ENCODE results near the gene ELN. TPM values are rescaled to one million over a fixed set of nuclear protein-coding genes. Genes with fewer than 3 reads are reported as not detected.
"Not testable (repeated sequence)": the region's sequence is repeated elsewhere in the genome, so short reads cannot be mapped to it uniquely, and the experiment has no call there.

ELN gene
- total RNA-seq, 3 donors from 2014 or later: 25.9 to 134 (median 31.8) TPM

DNA sequence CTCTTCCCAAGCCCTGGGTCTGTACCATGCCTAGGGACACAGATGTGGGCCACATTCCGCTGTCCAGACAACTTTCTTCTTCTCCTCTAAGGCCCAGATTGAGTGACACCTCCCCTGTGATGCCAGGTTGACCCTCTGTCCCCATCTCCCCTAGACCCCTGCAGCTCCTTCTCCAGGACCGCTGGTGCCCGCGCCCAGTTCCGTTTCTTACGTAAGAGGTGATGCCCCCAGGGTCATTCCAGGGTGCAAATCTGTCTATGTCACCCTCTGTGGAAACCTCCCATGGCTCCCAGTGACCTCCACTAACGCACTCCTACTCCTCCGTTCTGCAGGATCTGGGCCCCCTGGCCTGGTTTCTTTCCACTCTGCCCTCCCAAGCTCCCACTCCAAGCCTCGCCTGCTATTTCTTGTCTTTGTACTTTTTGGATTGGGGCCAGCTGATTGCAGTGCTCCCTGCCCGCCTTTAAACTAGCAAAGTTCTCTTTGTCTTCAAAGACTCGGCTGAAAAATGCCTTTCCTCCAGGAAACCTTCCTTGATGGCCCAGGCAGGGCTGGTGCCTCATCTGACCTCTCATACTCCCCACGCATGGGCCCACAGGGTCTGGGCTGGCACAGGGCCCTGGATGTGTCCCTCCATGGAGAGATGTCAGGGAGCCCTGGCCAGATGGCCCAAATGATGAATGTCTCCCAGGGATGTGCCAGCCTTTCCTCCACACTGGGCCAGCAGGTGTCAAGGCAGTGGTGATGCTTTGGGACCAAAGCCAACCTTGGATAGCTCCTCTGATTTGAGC, 21.3 kb upstream of the ELN start:
- TF ChIP-seq POLR2AphosphoS5 (IDR thresholded peaks at IDR 0.05) (no peak), POLR2A (IDR thresholded peaks at IDR 0.05) (no peak)
- TF ChIP-seq, protein P1, sequence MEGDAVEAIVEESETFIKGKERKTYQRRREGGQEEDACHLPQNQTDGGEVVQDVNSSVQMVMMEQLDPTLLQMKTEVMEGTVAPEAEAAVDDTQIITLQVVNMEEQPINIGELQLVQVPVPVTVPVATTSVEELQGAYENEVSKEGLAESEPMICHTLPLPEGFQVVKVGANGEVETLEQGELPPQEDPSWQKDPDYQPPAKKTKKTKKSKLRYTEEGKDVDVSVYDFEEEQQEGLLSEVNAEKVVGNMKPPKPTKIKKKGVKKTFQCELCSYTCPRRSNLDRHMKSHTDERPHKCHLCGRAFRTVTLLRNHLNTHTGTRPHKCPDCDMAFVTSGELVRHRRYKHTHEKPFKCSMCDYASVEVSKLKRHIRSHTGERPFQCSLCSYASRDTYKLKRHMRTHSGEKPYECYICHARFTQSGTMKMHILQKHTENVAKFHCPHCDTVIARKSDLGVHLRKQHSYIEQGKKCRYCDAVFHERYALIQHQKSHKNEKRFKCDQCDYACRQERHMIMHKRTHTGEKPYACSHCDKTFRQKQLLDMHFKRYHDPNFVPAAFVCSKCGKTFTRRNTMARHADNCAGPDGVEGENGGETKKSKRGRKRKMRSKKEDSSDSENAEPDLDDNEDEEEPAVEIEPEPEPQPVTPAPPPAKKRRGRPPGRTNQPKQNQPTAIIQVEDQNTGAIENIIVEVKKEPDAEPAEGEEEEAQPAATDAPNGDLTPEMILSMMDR (IDR thresholded peaks at IDR 0.05): no peak
- Histone ChIP-seq H3K4me1 (no peaks in the 10 kb centered on the region), H3K9me3 (no peaks in the 10 kb centered on the region), H3K36me3 (no peaks in the 10 kb centered on the region), H3K27me3 (no peaks in the 10 kb centered on the region), H3K27ac (no peak overlapping the region), H3K4me3 (no peak overlapping the region)
- intact Hi-C loops (cut with DNase I; ENCODE audit: low total_unique reads): no loop called here
- DNase-seq (ENCODE audit: low spot score in 2 of 2): no peak

DNA sequence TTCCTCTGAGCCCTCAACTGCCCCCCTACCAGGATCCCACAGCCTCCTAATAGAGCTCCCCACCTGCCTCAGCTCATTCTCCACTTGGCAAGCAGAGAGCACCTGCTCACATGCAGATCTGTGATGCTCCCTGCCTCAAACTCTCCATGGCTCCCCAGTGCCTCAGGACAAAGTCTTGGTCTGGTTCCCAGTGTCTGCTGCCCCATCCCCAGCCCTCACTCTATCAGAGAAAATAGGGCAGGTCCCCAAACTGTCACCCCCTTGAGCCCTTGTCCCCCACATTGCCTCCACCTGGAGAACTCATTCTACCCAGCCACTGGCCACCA, 20.8 kb upstream of the ELN start:
- Histone ChIP-seq H3K27ac (no peak overlapping the region), H3K4me1 (no peaks in the 10 kb centered on the region), H3K9me3 (no peaks in the 10 kb centered on the region), H3K4me3 (no peak overlapping the region), H3K27me3 (no peaks in the 10 kb centered on the region), H3K36me3 (no peaks in the 10 kb centered on the region)
- TF ChIP-seq POLR2AphosphoS5 (IDR thresholded peaks at IDR 0.05): no peak
- DNase-seq (ENCODE audit: low spot score in 2 of 2): no peak
- intact Hi-C loops (cut with DNase I; ENCODE audit: low total_unique reads): no loop called here

DNA sequence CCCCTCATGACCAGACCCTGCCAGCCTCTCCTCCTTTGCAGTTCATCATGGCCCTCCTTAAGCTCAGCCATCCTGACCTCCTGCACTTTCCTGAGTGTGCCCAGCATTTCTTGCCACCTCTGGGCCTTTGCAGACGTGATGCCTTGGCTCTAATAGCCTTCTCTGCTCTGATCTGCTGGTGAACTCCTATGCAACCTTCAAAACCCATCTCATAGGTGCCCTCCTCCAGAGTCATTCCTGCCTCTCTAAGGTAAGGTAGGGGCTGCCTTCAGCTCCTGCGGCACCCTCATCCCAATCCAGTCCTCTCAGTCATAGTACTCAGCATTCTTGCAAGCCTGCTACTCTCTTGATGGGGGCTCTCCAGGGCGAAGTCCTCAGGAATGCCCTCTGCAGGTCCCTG, 19.3 kb upstream of the ELN start:
- no peak for DNase-seq (ENCODE audit: low spot score in 2 of 2)
- TF ChIP-seq POLR2AphosphoS5 (IDR thresholded peaks at IDR 0.05) (no peak), POLR2A (IDR thresholded peaks at IDR 0.05) (no peak)
- TF ChIP-seq, protein P1 (IDR thresholded peaks at IDR 0.05): no peak
- Histone ChIP-seq H3K4me3 (no peak overlapping the region), H3K4me1 (no peaks in the 10 kb centered on the region), H3K36me3 (no peaks in the 10 kb centered on the region), H3K9me3 (no peaks in the 10 kb centered on the region), H3K27ac (no peak overlapping the region), H3K27me3 (no peaks in the 10 kb centered on the region)
- intact Hi-C loops (cut with DNase I; ENCODE audit: low total_unique reads): no loop called here

DNA sequence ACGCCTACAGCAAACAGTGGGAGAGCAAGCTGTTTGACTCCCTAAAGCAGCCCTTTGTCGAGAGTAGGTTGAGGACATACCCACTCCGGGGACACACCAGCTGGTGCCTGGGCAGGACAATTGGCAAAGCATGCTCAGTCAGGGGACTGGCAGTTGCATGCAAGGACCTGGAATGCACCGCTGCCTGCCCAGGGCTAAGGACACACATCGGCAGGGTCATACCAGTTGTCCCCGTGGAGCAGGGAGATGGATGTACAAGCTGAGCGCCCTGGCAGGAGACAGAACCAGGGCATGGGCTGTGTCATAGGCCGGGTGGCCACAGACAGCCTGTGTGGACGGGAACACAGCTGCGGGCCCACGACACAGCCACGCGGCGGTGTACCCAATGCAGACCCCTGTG, 18.3 kb upstream of the ELN start:
- TF ChIP-seq POLR2AphosphoS5 (IDR thresholded peaks at IDR 0.05) (no peak), POLR2A (IDR thresholded peaks at IDR 0.05) (no peak)
- TF ChIP-seq, protein P1 (IDR thresholded peaks at IDR 0.05): no peak

DNA sequence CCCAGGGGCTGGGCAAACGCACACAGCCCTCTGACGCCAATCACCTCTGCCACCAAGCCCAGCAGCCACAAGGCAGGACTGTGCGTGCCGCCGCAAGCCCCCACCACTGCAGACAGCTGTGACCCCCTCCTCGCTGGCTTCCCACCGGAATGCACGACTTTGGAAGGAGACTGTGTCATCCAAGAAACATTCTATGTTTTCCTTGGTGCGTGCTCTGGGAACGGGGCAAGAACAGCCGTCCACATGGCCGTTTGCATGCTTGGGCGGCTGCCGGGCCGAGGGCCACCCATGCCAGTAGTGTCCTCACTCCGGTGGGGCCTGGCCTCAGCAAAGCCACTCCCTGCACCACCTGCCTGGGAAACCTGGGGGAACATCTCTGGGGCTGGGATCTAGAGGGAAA, 17.6 kb upstream of the ELN start:
- H3K27me3 ChIP-seq: no peaks in the 10 kb centered on the region
- intact Hi-C loops (cut with DNase I; ENCODE audit: low total_unique reads): no loop called here
- no peak overlapping the region for H3K4me3 ChIP-seq
- H3K36me3 ChIP-seq: no peaks in the 10 kb centered on the region
- no peak for DNase-seq (ENCODE audit: low spot score in 2 of 2)
- H3K27ac ChIP-seq: no peak overlapping the region
- no peaks in the 10 kb centered on the region for H3K4me1 ChIP-seq
- TF ChIP-seq POLR2AphosphoS5 (IDR thresholded peaks at IDR 0.05) (no peak), POLR2A (IDR thresholded peaks at IDR 0.05) (no peak)
- TF ChIP-seq, protein P1 (IDR thresholded peaks at IDR 0.05): no peak
- H3K9me3 ChIP-seq: no peaks in the 10 kb centered on the region

More for the DNA sequence above, 18.3 kb upstream of the ELN start:
- H3K27ac ChIP-seq: no peak overlapping the region
- no peak overlapping the region for H3K4me3 ChIP-seq
- H3K36me3 ChIP-seq: no peaks in the 10 kb centered on the region
- intact Hi-C loops (cut with DNase I; ENCODE audit: low total_unique reads): no loop called here
- no peaks in the 10 kb centered on the region for H3K4me1 ChIP-seq
- H3K27me3 ChIP-seq: no peaks in the 10 kb centered on the region
- H3K9me3 ChIP-seq: no peaks in the 10 kb centered on the region
- no peak for DNase-seq (ENCODE audit: low spot score in 2 of 2)

DNA sequence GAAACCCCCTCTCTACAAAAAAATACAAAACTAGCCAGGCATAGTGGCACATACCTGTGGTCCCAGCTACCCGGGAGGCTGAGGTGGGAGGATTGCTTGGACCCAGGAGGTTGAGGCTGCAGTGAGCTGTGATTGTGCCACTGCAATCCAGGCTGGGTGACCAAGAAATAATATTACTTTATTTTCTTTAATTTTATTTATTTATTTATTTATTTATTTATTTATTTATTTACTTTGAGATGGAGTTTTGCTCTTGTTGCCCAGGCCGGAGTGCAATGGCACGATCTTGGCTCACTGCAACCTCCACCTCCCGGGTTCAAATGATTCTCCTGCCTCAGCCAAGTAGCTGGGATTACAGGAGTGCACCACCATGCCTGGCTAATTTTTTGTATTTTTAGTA, 16.6 kb upstream of the ELN start:
- intact Hi-C loops (cut with DNase I; ENCODE audit: low total_unique reads); DNase-seq (ENCODE audit: low spot score in 2 of 2); H3K36me3 ChIP-seq; H3K9me3 ChIP-seq; H3K4me1 ChIP-seq; H3K27me3 ChIP-seq; H3K4me3 ChIP-seq; H3K27ac ChIP-seq: not testable (repeated sequence)
